ENCODE data around the gene TIMP2.

Gene TIMP2

GRCh38 chr17:78940258-78940657 lies 15.1 kb upstream of the TIMP2 start:
- H3K4me3 ChIP-seq (ENCODE audit: low read depth, low read length), result no peak overlapping the region
- no peak for DNase-seq (ENCODE audit: low read depth, low spot score)
- no peak for TF ChIP-seq CTCF (IDR thresholded peaks at IDR 0.05; ENCODE audit: low read depth, low read length)
- in situ Hi-C loops (cut with HindIII; ENCODE audit: low sequenced_read_pairs), result no loop called here

GRCh38 chr17:78939615-78940014 lies 14.4 kb upstream of the TIMP2 start:
- no peak overlapping the region for H3K4me3 ChIP-seq (ENCODE audit: low read depth, low read length)
- in situ Hi-C loops (cut with HindIII; ENCODE audit: low sequenced_read_pairs), result no loop called here
- TF ChIP-seq CTCF (IDR thresholded peaks at IDR 0.05; ENCODE audit: low read depth, low read length), result no peak
- DNase-seq (ENCODE audit: low read depth, low spot score), result peak; percentile 73

GRCh38 chr17:78937561-78937960 lies 12.4 kb upstream of the TIMP2 start:
- in situ Hi-C loops (cut with HindIII; ENCODE audit: low sequenced_read_pairs), result no loop called here
- no peak for TF ChIP-seq CTCF (IDR thresholded peaks at IDR 0.05; ENCODE audit: low read depth, low read length)
- DNase-seq (ENCODE audit: low read depth, low spot score), result no peak
- H3K4me3 ChIP-seq (ENCODE audit: low read depth, low read length), result no peak overlapping the region

- in situ Hi-C loops (cut with HindIII; ENCODE audit: low sequenced_read_pairs), result no loop called here
- no peak for TF ChIP-seq CTCF (IDR thresholded peaks at IDR 0.05; ENCODE audit: low read depth, low read length)
- peak; percentile 98 for DNase-seq (ENCODE audit: low read depth, low spot score)
- no peak overlapping the region for H3K4me3 ChIP-seq (ENCODE audit: low read depth, low read length)
Measured at GRCh38 chr17:78935419-78936323, 10.5 kb upstream of the TIMP2 start.

- in situ Hi-C loops (cut with HindIII; ENCODE audit: low sequenced_read_pairs), result no loop called here
- no peak for TF ChIP-seq CTCF (IDR thresholded peaks at IDR 0.05; ENCODE audit: low read depth, low read length)
- no peak overlapping the region for H3K4me3 ChIP-seq (ENCODE audit: low read depth, low read length)
- DNase-seq (ENCODE audit: low read depth, low spot score), result no peak
Measured at GRCh38 chr17:78934681-78935418, 9.7 kb upstream of the TIMP2 start.

- DNase-seq (ENCODE audit: low read depth, low spot score), result peak; percentile 100
- no peak overlapping the region for H3K4me3 ChIP-seq (ENCODE audit: low read depth, low read length)
- in situ Hi-C loops (cut with HindIII; ENCODE audit: low sequenced_read_pairs), result no loop called here
- no peak for TF ChIP-seq CTCF (IDR thresholded peaks at IDR 0.05; ENCODE audit: low read depth, low read length)
Measured at GRCh38 chr17:78933959-78934568, 8.9 kb upstream of the TIMP2 start.

Data from astrocyte of the spinal cord (primary cell).